PC-9 (cell line): ENCODE results near the gene CD84. TPM values are rescaled to one million over a fixed set of nuclear protein-coding genes. Genes with fewer than 3 reads are reported as not detected.

Experiments
- BruUV-seq: library from RNA; stranded (reverse); fragments of 400-500 nt; replicated peaks from 2 replicates; lab custom pipeline; 2021; lab: Mats Ljungman, UMichigan
- CTCF ChIA-PET: fragments of 300-600 bp; sonication (Branson Sonifier 250); formaldehyde crosslinking; loops from one replicate; lab custom pipeline; 2022; ENCODE audit warnings: antibody characterized with exemption; lab: Charles Lee
- POLR2A ChIA-PET: fragments of 300-600 bp; sonication (Branson Sonifier 250); formaldehyde crosslinking; loops from one replicate; lab custom pipeline; 2022; ENCODE audit warnings: antibody characterized with exemption; ENCODE audit not compliant: unreplicated experiment; lab: Charles Lee
- DNase-seq, 2 experiments: peaks; one replicate each; pipeline versions ENCODE4 v3.0.0 to v3.0.0-alpha.2; 2015 to 2022; ENCODE audit warnings: mixed read lengths in 1 of 2
- H2AFZ ChIP-seq: fragments of 200-600 bp; sonication (generic); 2 replicates; pipeline ENCODE4 v1.8.1; 2017; ENCODE audit warnings: antibody characterized with exemption
- H3F3A ChIP-seq: fragments of 200-600 bp; sonication (generic); 2 replicates; pipeline ENCODE4 v1.8.1; 2017; ENCODE audit warnings: antibody characterized with exemption, mild to moderate bottlenecking, low read depth; ENCODE audit not compliant: insufficient read depth
- H3K27ac ChIP-seq: fragments of 200-600 bp; sonication (generic); 2 replicates; pipeline ENCODE4 v1.6.1; 2016; ENCODE audit warnings: mixed run types
- H3K27me3 ChIP-seq: fragments of 200-600 bp; sonication (generic); 2 replicates; pipeline ENCODE4 v1.6.1; 2016; ENCODE audit warnings: low read depth, mixed run types; ENCODE audit not compliant: insufficient read depth
- H3K36me3 ChIP-seq: fragments of 200-600 bp; sonication (generic); 2 replicates; pipeline ENCODE4 v1.6.1; 2016; ENCODE audit warnings: low read depth, mixed run types
- H3K4me1 ChIP-seq: fragments of 200-600 bp; sonication (generic); replicated peaks from 2 replicates; pipeline ENCODE4 v1.6.1; 2016; ENCODE audit warnings: mixed run types; ENCODE audit not compliant: insufficient read depth
- H3K4me2 ChIP-seq: fragments of 200-600 bp; sonication (generic); 2 replicates; pipeline ENCODE4 v1.6.1; 2017; ENCODE audit warnings: mixed run types
- H3K4me3 ChIP-seq: fragments of 200-600 bp; sonication (generic); 2 replicates; pipeline ENCODE4 v1.6.1; 2016; ENCODE audit warnings: mixed run types
- H3K79me2 ChIP-seq: fragments of 200-600 bp; sonication (generic); 2 replicates; pipeline ENCODE4 v1.6.1; 2017; ENCODE audit warnings: low read depth, mixed run types
- H3K9me2 ChIP-seq: fragments of 200-600 bp; sonication (generic); 2 replicates; pipeline ENCODE4 v1.8.1; 2017; ENCODE audit warnings: mild to moderate bottlenecking; ENCODE audit not compliant: insufficient read depth
- H3K9me3 ChIP-seq: fragments of 200-600 bp; sonication (generic); 2 replicates; pipeline ENCODE4 v1.8.1; 2016; ENCODE audit warnings: low read depth; ENCODE audit not compliant: insufficient read depth
- H4K20me1 ChIP-seq: fragments of 200-600 bp; sonication (generic); 2 replicates; pipeline ENCODE4 v1.8.1; 2017; ENCODE audit not compliant: insufficient read depth
- CTCF ChIP-seq: fragments of 200-600 bp; sonication (generic); conservative IDR thresholded peaks from 2 replicates; pipeline ENCODE4 v1.6.1; 2017; ENCODE audit warnings: mixed run types, antibody characterized with exemption, mild to moderate bottlenecking, moderate library complexity
- EZH2 ChIP-seq: fragments of 200-600 bp; sonication (generic); IDR thresholded peaks from 2 replicates; pipeline ENCODE4 v1.8.0; 2017; ENCODE audit warnings: antibody characterized with exemption, low read depth
- intact Hi-C: fragments of 100-400 bp; cut with micrococcal nuclease; formaldehyde crosslinking; loops from one replicate; pipeline ENCODE4 v1.10.0; 2022; ENCODE audit not compliant: unreplicated experiment
- total RNA-seq: library from RNA; stranded (reverse); gene quantifications from 2 replicates; pipeline ENCODE4 v1.2.3, GENCODE V29; 2021

The CD84 gene
- total RNA-seq, 1 experiment from 2014 or later: not detected

- Histone ChIP-seq H3K9me3 (no peaks in the 10 kb centered on the region), H3K4me1 (no peaks in the 10 kb centered on the region), H3K79me2 (no peaks in the 10 kb centered on the region), H3K4me3 (no peak overlapping the region), H3K27me3 (no peaks in the 10 kb centered on the region), H4K20me1 (no peaks in the 10 kb centered on the region), H2AFZ (no peak overlapping the region), H3K9me2 (no peaks in the 10 kb centered on the region), H3K36me3 (no peaks in the 10 kb centered on the region), H3F3A (no peaks in the 10 kb centered on the region), H3K27ac (no peak overlapping the region), H3K4me2 (no peak overlapping the region)
- DNase-seq: no peak
- no TSS peak for BruUV-seq
- peak; percentile 53; the same call in 1 of the 2 replicates for TF ChIP-seq CTCF
- no peak for TF ChIP-seq EZH2
- ChIA-PET CTCF (no interaction called here), POLR2A (no interaction called here)
- intact Hi-C loops: no loop called here
Observed at GRCh38 chr1:160544647-160545046, 34.6 kb downstream of the CD84 start.

- no peak for DNase-seq
- CTCF ChIA-PET: no interaction called here
- Histone ChIP-seq H3K36me3 (no peaks in the 10 kb centered on the region), H3F3A (no peaks in the 10 kb centered on the region), H3K4me3 (no peak overlapping the region), H3K4me1 (no peaks in the 10 kb centered on the region), H3K9me2 (no peaks in the 10 kb centered on the region), H4K20me1 (no peaks in the 10 kb centered on the region), H3K9me3 (no peaks in the 10 kb centered on the region), H2AFZ (no peak overlapping the region), H3K79me2 (no peaks in the 10 kb centered on the region), H3K27ac (no peak overlapping the region), H3K4me2 (no peak overlapping the region), H3K27me3 (no peaks in the 10 kb centered on the region)
- POLR2A ChIA-PET: no interaction called here
- TF ChIP-seq EZH2 (no peak), CTCF (no peak)
- intact Hi-C loops: no loop called here
- no TSS peak for BruUV-seq
Observed at GRCh38 chr1:160542303-160542945, 36.9 kb downstream of the CD84 start.

GRCh38 chr1:160541622-160542302, 37.5 kb downstream of the CD84 start:
- Histone ChIP-seq H4K20me1 (no peaks in the 10 kb centered on the region), H3K27ac (no peak overlapping the region), H2AFZ (no peak overlapping the region), H3K9me2 (no peaks in the 10 kb centered on the region), H3K4me1 (no peaks in the 10 kb centered on the region), H3K79me2 (no peaks in the 10 kb centered on the region), H3F3A (no peaks in the 10 kb centered on the region), H3K9me3 (no peaks in the 10 kb centered on the region), H3K36me3 (no peaks in the 10 kb centered on the region), H3K27me3 (no peaks in the 10 kb centered on the region), H3K4me3 (no peak overlapping the region), H3K4me2 (no peak overlapping the region)
- CTCF ChIA-PET: no interaction called here
- intact Hi-C loops: no loop called here
- no peak for TF ChIP-seq CTCF
- TF ChIP-seq EZH2: no peak
- no TSS peak for BruUV-seq
- no peak for DNase-seq
- POLR2A ChIA-PET: no interaction called here
